Peyer's patch (tissue), 4 donors: ENCODE measurements around the gene MYDGF. TPM values are rescaled to one million over a fixed set of nuclear protein-coding genes. Genes with fewer than 3 reads are reported as not detected.
A peak's percentile ranks its signal among the peaks of the same experiment; 100 is the strongest.

Source experiments
- DNase-seq, 3 donors: peaks; one replicate each; pipeline ENCODE4 v3.0.0-alpha.2; 2017 to 2019
- H3K27ac ChIP-seq, 4 donors: fragments of 200-600 bp; sonication (generic); one replicate each; pipeline ENCODE4 v1.5.1; 2016 to 2019
- H3K27me3 ChIP-seq, 2 donors: fragments of 200-600 bp; sonication (generic); one replicate each; pipeline ENCODE4 v1.5.1; 2019
- H3K36me3 ChIP-seq, 3 donors: fragments of 200-600 bp; sonication (generic); one replicate each; pipeline ENCODE4 v1.5.1; 2016 to 2019
- H3K4me1 ChIP-seq, 4 donors: fragments of 200-600 bp; sonication (generic); one replicate each; pipeline ENCODE4 v1.5.1; 2016 to 2019
- H3K4me3 ChIP-seq, 4 donors: fragments of 200-600 bp; sonication (generic); 1 replicate in 3 of 4; 2 replicates in 1 of 4; pipeline ENCODE4 v1.5.1; 2016 to 2019; ENCODE audit warnings: mild to moderate bottlenecking in 1 of 4
- H3K9me3 ChIP-seq, 4 donors: fragments of 200-600 bp; sonication (generic); one replicate each; pipeline ENCODE4 v1.5.1; 2016 to 2019; ENCODE audit warnings: mild to moderate bottlenecking in 1 of 4
- POLR2A ChIP-seq, 2 donors: fragments of 450-650 bp; IDR thresholded peaks; one replicate each; pipeline ENCODE4 v1.5.1; 2017; ENCODE audit warnings: antibody characterized with exemption in 2 of 2, mild to moderate bottlenecking in 2 of 2, moderate library complexity in 2 of 2
- total RNA-seq, 4 donors: library from RNA; depleted of rRNA; stranded (reverse); fragments of >200 nt; gene quantifications; one replicate each; pipeline ENCODE4 v1.1.0, GENCODE V29; 2016
- TF ChIP-seq, protein P1 (sequence below), 6 experiments: fragments of 450-650 bp in 4 of 6; fragments of 200-600 bp in 2 of 6; sonication (generic) in 1 of 6; IDR thresholded peaks; one replicate each; pipeline ENCODE4 v1.5.1; 2017 to 2019; ENCODE audit warnings: antibody characterized with exemption in 6 of 6, mild to moderate bottlenecking in 3 of 6, moderate library complexity in 1 of 6

The MYDGF gene
- total RNA-seq, 4 donors from 2014 or later = 9.9 to 45.9 (median 40.3) TPM

- Histone ChIP-seq H3K4me1 (no peaks in the 10 kb centered on the region), H3K4me3 (no peak overlapping the region), H3K9me3 (no peaks in the 10 kb centered on the region), H3K27me3 (no peaks in the 10 kb centered on the region), H3K27ac (peak overlapping the region in 2 of 4 donors; percentile 39), H3K36me3 (peaks cover 0 to 96% (median 0%) of the 10 kb centered on the region in 3 donors)
- TF ChIP-seq POLR2A (IDR thresholded peaks at IDR 0.05) = no peak
- TF ChIP-seq, protein P1, sequence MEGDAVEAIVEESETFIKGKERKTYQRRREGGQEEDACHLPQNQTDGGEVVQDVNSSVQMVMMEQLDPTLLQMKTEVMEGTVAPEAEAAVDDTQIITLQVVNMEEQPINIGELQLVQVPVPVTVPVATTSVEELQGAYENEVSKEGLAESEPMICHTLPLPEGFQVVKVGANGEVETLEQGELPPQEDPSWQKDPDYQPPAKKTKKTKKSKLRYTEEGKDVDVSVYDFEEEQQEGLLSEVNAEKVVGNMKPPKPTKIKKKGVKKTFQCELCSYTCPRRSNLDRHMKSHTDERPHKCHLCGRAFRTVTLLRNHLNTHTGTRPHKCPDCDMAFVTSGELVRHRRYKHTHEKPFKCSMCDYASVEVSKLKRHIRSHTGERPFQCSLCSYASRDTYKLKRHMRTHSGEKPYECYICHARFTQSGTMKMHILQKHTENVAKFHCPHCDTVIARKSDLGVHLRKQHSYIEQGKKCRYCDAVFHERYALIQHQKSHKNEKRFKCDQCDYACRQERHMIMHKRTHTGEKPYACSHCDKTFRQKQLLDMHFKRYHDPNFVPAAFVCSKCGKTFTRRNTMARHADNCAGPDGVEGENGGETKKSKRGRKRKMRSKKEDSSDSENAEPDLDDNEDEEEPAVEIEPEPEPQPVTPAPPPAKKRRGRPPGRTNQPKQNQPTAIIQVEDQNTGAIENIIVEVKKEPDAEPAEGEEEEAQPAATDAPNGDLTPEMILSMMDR (IDR thresholded peaks at IDR 0.05) = no peak
- no peak for DNase-seq
Observed at GRCh38 chr19:4692251-4693077, 22.3 kb upstream of the MYDGF start.

DNA sequence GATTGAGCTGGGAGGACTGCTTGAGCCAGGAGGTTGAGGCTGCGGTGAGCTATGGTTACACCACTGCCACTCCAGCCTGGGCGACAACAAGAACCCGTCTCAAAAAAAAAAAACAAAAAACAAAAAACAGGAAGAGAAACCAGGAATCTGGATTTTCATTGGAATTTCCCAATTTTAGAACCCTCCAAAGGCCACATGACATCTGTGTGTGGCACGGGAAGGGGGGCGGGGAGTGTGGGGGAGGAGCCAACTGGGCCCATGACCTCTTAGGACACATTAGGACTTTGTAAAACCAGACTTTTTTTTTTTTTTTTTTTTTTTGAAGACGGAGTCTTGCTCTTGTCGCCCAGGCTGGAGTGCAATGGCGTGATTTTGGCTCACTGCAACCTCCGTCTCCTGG, 21.2 kb upstream of the MYDGF start:
- no peaks in the 10 kb centered on the region for H3K4me1 ChIP-seq
- peaks cover 0 to 94% (median 0%) of the 10 kb centered on the region in 3 donors for H3K36me3 ChIP-seq
- H3K4me3 ChIP-seq = no peak overlapping the region
- no peaks in the 10 kb centered on the region for H3K9me3 ChIP-seq
- no peak overlapping the region for H3K27ac ChIP-seq
- TF ChIP-seq POLR2A (IDR thresholded peaks at IDR 0.05) = no peak
- TF ChIP-seq, protein P1 (IDR thresholded peaks at IDR 0.05) = no peak
- peak in 1 of 3 donors; percentile 56 for DNase-seq
- no peaks in the 10 kb centered on the region for H3K27me3 ChIP-seq

GRCh38 chr19:4690361-4690760, 20.2 kb upstream of the MYDGF start:
- no peak overlapping the region for H3K4me3 ChIP-seq
- no peaks in the 10 kb centered on the region for H3K27me3 ChIP-seq
- H3K36me3 ChIP-seq = peaks cover 0 to 92% (median 0%) of the 10 kb centered on the region in 3 donors
- no peak for DNase-seq
- no peaks in the 10 kb centered on the region for H3K4me1 ChIP-seq
- TF ChIP-seq POLR2A (IDR thresholded peaks at IDR 0.05) = no peak
- TF ChIP-seq, protein P1 (IDR thresholded peaks at IDR 0.05) = no peak
- H3K9me3 ChIP-seq = no peaks in the 10 kb centered on the region
- no peak overlapping the region for H3K27ac ChIP-seq

DNA sequence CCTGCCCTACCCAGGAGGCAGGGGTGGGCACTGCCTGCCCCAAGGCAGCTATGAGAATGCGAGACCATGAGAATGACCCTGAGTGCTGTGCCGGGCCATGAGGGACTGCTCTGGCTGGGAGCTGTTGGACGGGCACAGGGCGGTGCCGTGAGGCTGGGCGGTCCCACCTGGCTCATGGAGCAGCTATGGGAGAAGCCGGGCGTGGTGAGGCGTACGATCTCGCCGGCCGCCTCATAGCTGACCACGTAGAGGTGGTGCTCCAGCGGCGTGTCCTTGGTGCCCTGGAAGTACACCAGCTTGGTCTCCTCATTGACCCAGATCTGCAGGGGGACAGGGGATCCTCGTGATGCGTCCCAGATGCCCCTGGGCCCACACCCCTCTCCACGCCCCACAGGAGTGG, 19.3 kb upstream of the MYDGF start:
- H3K4me3 ChIP-seq = no peak overlapping the region
- no peak for TF ChIP-seq POLR2A (IDR thresholded peaks at IDR 0.05)
- TF ChIP-seq, protein P1 (IDR thresholded peaks at IDR 0.05) = no peak
- H3K27me3 ChIP-seq = no peaks in the 10 kb centered on the region
- no peak for DNase-seq
- no peak overlapping the region for H3K27ac ChIP-seq
- no peaks in the 10 kb centered on the region for H3K4me1 ChIP-seq
- H3K9me3 ChIP-seq = no peaks in the 10 kb centered on the region
- H3K36me3 ChIP-seq = peaks cover 0 to 92% (median 0%) of the 10 kb centered on the region in 3 donors

DNA sequence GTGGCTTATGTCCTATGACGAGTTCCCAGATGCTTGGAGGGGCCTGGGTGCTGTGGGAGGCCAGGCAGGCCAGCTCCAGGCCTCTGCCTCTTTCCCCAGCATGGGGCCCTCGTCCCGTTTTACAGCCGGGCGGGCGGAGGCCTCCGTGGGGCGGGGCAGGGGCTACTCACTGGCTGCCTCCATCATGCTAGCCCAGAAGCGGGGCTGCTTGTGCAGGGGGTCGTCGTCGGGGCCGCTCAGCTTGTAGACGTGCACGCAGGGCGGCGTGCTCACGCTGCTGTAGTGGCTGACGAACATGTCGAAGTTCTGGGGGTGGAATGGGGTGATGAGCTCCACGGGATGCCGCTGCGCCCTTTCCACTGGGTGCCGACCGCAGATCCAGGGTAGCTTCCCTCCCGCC, 18.4 kb upstream of the MYDGF start:
- Histone ChIP-seq H3K4me3 (no peak overlapping the region), H3K9me3 (no peaks in the 10 kb centered on the region), H3K36me3 (peaks cover 0 to 92% (median 0%) of the 10 kb centered on the region in 3 donors), H3K27ac (no peak overlapping the region), H3K4me1 (no peaks in the 10 kb centered on the region), H3K27me3 (no peaks in the 10 kb centered on the region)
- DNase-seq = no peak
- TF ChIP-seq POLR2A (IDR thresholded peaks at IDR 0.05) = no peak
- TF ChIP-seq, protein P1 (IDR thresholded peaks at IDR 0.05) = no peak
